SU-DHL-6 (cell line): ENCODE results near the gene ARAP3.
A peak's percentile ranks its signal among the peaks of the same experiment; 100 is the strongest.

Source experiments
- H2AFZ ChIP-seq: fragments of 200-600 bp; sonication (generic); 2 replicates; pipeline ENCODE4 v1.6.1; 2014; ENCODE audit warnings: low read depth, mild to moderate bottlenecking, moderate library complexity, mixed read lengths, antibody characterized with exemption, low read length; ENCODE audit not compliant: severe bottlenecking
- H3F3A ChIP-seq: fragments of 200-600 bp; shearing (Covaris generic); 2 replicates; pipeline ENCODE4 v1.6.0; 2016; ENCODE audit warnings: antibody characterized with exemption, mild to moderate bottlenecking; ENCODE audit not compliant: insufficient read depth
- H3K27ac ChIP-seq: fragments of 200-600 bp; sonication (generic); 2 replicates; pipeline ENCODE4 v1.5.1; 2016; ENCODE audit warnings: low read depth, mild to moderate bottlenecking, low read length, moderate library complexity, mixed read lengths
- H3K27me3 ChIP-seq: fragments of 200-600 bp; sonication (generic), shearing (Covaris generic); 2 replicates; pipeline ENCODE4 v1.6.0; 2014; ENCODE audit warnings: mild to moderate bottlenecking, low read length
- H3K36me3 ChIP-seq: fragments of 200-600 bp; sonication (generic); 2 replicates; pipeline ENCODE4 v1.6.1; 2014; ENCODE audit warnings: mild to moderate bottlenecking, low read length, mixed read lengths
- H3K4me2 ChIP-seq: fragments of 300-600, 200-600 bp; shearing (Covaris generic), sonication (generic); 2 replicates; pipeline ENCODE4 v1.6.0; 2014; ENCODE audit warnings: low read length, low read depth, mild to moderate bottlenecking; ENCODE audit not compliant: poor library complexity, severe bottlenecking
- H3K4me3 ChIP-seq: fragments of 200-600 bp; sonication (generic); 2 replicates; pipeline ENCODE4 v1.5.1; 2014; ENCODE audit warnings: antibody characterized with exemption, low read length, mild to moderate bottlenecking, mixed read lengths; ENCODE audit not compliant: insufficient read depth, poor library complexity, severe bottlenecking
- H3K79me2 ChIP-seq: fragments of 200-600 bp; sonication (generic); 2 replicates; pipeline ENCODE4 v1.6.1; 2014; ENCODE audit warnings: mild to moderate bottlenecking, low read length, moderate library complexity; ENCODE audit not compliant: insufficient read depth
- H3K9ac ChIP-seq: fragments of 200-600 bp; sonication (generic); 2 replicates; pipeline ENCODE4 v1.7.0; 2014; ENCODE audit warnings: mild to moderate bottlenecking, low read length
- H3K9me2 ChIP-seq: fragments of 200-600 bp; sonication (generic); replicated peaks from 2 replicates; pipeline ENCODE4 v1.6.1; 2014; ENCODE audit warnings: low read length; ENCODE audit not compliant: insufficient read depth
- H3K9me3 ChIP-seq: fragments of 200-600 bp; sonication (generic); 2 replicates; pipeline ENCODE4 v1.6.1; 2014; ENCODE audit warnings: low read length, mixed read lengths; ENCODE audit not compliant: insufficient read depth
- H4K20me1 ChIP-seq: fragments of 200-600 bp; sonication (generic); 2 replicates; pipeline ENCODE4 v1.6.1; 2014; ENCODE audit warnings: low read depth, mild to moderate bottlenecking, antibody characterized with exemption, low read length, moderate library complexity, mixed read lengths
- CTCF ChIP-seq: fragments of 200-600 bp; sonication (generic); IDR thresholded peaks from one replicate; pipeline ENCODE4 v1.5.1; 2017; ENCODE audit warnings: antibody characterized with exemption, mild to moderate bottlenecking, low read length, moderate library complexity; ENCODE audit not compliant: insufficient read depth, poor library complexity, severe bottlenecking
- EZH2phosphoT487 ChIP-seq: fragments of 200-600 bp; sonication (generic), shearing (Covaris generic); conservative IDR thresholded peaks from 2 replicates; pipeline ENCODE4 v1.6.1; 2018; ENCODE audit warnings: mild to moderate bottlenecking, antibody characterized with exemption, low read length, moderate library complexity, mixed read lengths

ARAP3 gene

GRCh38 chr5:141692919-141693725, 11.1 kb upstream of the ARAP3 start:
- H3K27ac ChIP-seq: no peak overlapping the region
- H3K4me2 ChIP-seq: no peak overlapping the region
- TF ChIP-seq CTCF (no peak), EZH2phosphoT487 (no peak)
- no peaks in the 10 kb centered on the region for H3K79me2 ChIP-seq
- no peak overlapping the region for H3K9ac ChIP-seq
- no peaks in the 10 kb centered on the region for H3K9me3 ChIP-seq
- no peaks in the 10 kb centered on the region for H3F3A ChIP-seq
- H4K20me1 ChIP-seq: no peaks in the 10 kb centered on the region
- no peak overlapping the region for H3K4me3 ChIP-seq
- H3K36me3 ChIP-seq: no peaks in the 10 kb centered on the region
- H2AFZ ChIP-seq: no peak overlapping the region
- no peaks in the 10 kb centered on the region for H3K9me2 ChIP-seq
- no peaks in the 10 kb centered on the region for H3K27me3 ChIP-seq

- Histone ChIP-seq H3K4me3 (no peak overlapping the region), H3K4me2 (peak overlapping the region; percentile 33), H4K20me1 (no peaks in the 10 kb centered on the region), H3K27me3 (no peaks in the 10 kb centered on the region), H3K79me2 (no peaks in the 10 kb centered on the region), H3F3A (no peaks in the 10 kb centered on the region), H3K9me2 (no peaks in the 10 kb centered on the region), H3K36me3 (no peaks in the 10 kb centered on the region), H2AFZ (no peak overlapping the region), H3K27ac (no peak overlapping the region), H3K9ac (no peak overlapping the region), H3K9me3 (no peaks in the 10 kb centered on the region)
- TF ChIP-seq EZH2phosphoT487 (no peak), CTCF (no peak)
Observed at GRCh38 chr5:141692533-141692888, 10.5 kb upstream of the ARAP3 start.

- Histone ChIP-seq H3K4me3 (no peak overlapping the region), H3F3A (no peaks in the 10 kb centered on the region), H3K9me2 (no peaks in the 10 kb centered on the region), H4K20me1 (no peaks in the 10 kb centered on the region), H3K9ac (no peak overlapping the region), H3K27me3 (no peaks in the 10 kb centered on the region), H3K4me2 (peak overlapping the region; percentile 33), H3K79me2 (no peaks in the 10 kb centered on the region), H3K27ac (no peak overlapping the region), H3K36me3 (no peaks in the 10 kb centered on the region), H3K9me3 (no peaks in the 10 kb centered on the region), H2AFZ (no peak overlapping the region)
- TF ChIP-seq EZH2phosphoT487 (no peak), CTCF (peak; percentile 76)
Observed at GRCh38 chr5:141691867-141692532, 10.0 kb upstream of the ARAP3 start.
